ENCODE results near the gene CKAP2L.

The CKAP2L gene, protein sequence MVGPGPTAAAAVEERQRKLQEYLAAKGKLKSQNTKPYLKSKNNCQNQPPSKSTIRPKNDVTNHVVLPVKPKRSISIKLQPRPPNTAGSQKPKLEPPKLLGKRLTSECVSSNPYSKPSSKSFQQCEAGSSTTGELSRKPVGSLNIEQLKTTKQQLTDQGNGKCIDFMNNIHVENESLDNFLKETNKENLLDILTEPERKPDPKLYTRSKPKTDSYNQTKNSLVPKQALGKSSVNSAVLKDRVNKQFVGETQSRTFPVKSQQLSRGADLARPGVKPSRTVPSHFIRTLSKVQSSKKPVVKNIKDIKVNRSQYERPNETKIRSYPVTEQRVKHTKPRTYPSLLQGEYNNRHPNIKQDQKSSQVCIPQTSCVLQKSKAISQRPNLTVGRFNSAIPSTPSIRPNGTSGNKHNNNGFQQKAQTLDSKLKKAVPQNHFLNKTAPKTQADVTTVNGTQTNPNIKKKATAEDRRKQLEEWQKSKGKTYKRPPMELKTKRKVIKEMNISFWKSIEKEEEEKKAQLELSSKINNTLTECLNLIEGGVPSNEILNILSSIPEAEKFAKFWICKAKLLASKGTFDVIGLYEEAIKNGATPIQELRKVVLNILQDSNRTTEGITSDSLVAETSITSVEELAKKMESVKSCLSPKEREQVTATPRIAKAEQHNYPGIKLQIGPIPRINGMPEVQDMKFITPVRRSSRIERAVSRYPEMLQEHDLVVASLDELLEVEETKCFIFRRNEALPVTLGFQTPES

DNA sequence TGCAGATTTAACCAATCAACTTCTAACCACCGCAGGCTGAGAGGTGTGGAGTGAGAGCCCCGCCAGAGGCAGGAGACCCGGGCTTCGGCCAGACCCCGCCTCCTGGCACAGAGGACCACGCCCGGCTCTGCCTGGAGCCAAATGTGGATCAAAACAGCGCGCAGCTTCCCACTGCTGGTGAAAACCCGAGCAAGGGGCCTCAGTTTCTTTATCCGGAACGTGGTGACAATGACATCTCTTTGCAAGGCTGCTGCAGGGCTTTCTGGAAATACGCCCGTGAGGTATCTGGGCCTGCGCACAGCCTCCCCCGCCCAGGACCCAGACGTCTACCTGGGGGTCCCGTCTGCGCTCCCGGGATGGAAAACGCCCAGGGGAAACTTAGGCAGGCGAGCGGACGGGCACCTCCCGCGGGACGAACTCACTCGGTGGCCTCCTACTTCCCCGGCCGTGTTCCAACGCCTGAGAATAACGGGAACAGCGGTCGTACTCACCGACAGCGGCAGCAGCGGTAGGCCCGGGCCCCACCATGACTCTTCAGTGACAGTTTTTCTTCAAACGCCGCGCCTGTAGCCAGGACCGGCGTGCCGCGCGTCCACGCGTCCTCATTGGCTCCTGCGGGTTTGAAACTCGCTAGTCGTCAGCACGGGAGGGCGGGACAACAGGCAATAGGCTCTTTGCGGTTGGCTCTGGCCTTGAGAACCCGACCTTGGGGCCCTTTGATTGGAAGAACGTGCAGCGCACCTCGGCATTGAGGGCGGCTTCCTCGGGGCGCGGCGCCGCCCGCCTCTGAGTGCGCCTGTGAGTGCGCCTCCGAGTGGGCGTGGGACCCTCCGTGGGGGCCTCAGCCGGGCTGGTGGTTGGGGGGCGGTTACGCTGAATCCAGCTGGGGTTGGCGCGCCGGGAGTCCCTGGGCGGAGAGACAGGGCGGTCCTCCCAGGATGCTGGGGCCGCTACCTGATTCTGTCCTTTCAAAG is at the start of gene CKAP2L:
Gene CKAP2L (minus strand): TSS at position 539 of the 974 bp plus-strand sequence. CDS start 11 bp downstream, at position 528.
- DNase-seq (ENCODE audit: low read depth): peak; percentile 94

GRCh38 chr2:112813280-112813966 is 49.0 kb upstream of the CKAP2L start:
- DNase-seq (ENCODE audit: low read depth): no peak

- DNase-seq (ENCODE audit: low read depth): no peak
Observed at GRCh38 chr2:112812318-112813267, 48.2 kb upstream of the CKAP2L start.

DNA sequence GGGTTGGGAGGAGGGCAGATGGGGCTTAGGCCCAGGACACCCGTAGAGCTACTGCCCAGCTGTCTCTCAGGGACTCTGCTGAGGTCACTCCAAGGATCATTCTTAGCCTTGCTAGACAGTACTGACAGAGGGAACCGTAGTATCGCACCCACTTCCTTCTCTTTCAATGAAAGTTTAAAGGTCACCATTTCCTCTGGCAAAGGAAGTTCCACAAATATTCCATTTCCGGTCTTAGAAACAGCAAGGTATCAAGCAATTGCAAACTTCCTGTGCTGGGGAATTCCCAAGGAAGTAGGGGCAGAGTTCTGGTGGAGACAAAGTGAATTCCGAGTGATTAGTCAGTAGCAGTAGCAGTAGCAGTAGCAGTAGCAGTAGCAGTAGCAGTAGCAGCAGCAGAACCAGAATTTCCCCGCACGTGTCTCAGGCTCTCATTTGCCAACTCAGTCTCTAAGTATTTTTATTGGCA is 47.5 kb upstream of the CKAP2L start:
- no peak for DNase-seq (ENCODE audit: low read depth)

- DNase-seq (ENCODE audit: low read depth): no peak
Observed at GRCh38 chr2:112811276-112811831, 46.9 kb upstream of the CKAP2L start.

GRCh38 chr2:112809112-112809511 is 44.7 kb upstream of the CKAP2L start:
- no peak for DNase-seq (ENCODE audit: low read depth)

DNA sequence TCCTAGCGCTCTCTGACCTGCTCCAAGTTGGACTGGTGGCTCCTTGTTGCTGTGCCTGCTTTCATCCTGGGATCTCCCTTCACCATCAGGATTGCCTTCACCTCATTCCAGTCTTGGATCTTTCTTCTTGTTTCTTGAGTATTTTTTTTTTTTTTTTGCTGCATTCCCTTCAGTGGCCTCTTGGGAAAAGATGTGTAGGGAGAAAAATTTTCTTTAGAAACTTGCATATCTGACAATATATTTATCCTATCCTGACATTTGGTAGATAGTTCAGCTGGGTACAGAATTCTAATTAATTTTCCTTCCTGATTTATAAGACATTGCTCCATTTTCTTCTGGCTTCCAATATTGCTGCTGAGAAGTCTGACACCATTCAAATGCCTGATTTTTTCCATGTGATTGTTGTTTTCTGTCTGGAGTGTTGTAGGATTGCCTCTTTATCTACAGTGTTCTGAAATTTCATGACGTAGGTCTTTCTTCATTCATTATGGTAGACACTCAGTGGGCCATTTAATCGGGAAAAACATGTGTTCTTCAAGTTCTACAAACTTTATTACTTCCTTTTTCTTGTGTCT is 42.9 kb upstream of the CKAP2L start:
- no peak for DNase-seq (ENCODE audit: low read depth)

DNA sequence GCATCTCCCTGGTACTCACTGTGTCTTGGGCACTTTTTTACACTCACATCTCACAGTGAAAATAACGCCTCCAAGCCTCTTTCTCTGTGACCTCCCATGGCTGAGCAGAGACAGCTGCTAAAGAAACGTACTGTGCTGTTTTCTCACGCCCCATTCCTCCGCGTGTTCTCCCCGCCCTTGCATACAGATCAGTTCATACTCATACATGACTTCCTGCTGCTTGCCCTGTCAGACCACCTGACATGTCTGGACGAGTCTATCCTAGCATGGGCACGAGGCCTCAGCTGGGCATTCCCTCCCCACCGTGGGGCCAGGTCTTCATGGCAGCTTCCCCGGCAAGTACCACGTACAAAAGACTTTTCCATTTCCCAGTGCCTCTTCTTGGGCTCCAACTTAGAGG is 41.1 kb upstream of the CKAP2L start:
- no peak for DNase-seq (ENCODE audit: low read depth)

DNA sequence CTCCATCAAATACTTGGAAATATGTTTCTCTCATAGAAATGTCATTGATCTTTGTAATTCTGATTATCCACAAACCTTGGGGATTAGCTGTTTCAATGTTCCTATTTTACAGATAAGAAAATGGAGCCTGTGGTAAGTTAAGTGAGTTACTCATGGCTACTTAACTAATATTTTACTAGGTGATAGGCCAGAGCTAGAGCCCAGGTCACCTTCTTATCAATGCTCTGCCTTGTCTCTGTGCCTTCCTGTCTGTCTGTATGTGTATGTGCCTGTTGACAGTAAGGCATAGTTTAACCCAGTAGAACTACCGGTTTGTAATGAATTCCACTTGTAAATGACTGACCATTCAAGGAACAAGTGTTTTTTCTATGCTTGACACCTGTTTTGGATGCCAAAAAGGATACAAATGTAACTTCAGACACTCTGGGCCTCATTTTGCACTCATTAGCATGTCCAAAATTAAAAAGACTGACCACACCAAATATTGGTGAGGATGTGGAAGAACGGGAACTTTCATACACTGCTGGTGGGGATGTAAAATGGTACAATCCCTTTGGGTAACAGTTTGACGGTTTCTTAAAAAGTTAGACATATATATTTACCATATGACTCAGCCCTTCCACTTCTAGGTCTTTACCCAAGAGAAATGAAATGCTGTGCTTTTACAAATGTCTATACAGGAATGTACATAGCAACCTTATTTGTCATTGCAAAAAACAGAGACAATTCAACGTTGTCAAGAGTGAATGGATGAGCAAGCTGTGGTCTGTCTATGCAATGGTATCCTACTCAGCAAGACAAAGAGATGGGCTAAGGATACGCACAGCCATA is 39.5 kb upstream of the CKAP2L start:
- DNase-seq (ENCODE audit: low read depth): no peak

GRCh38 chr2:112800881-112801583 is 36.6 kb upstream of the CKAP2L start:
- no peak for DNase-seq (ENCODE audit: low read depth)

DNA sequence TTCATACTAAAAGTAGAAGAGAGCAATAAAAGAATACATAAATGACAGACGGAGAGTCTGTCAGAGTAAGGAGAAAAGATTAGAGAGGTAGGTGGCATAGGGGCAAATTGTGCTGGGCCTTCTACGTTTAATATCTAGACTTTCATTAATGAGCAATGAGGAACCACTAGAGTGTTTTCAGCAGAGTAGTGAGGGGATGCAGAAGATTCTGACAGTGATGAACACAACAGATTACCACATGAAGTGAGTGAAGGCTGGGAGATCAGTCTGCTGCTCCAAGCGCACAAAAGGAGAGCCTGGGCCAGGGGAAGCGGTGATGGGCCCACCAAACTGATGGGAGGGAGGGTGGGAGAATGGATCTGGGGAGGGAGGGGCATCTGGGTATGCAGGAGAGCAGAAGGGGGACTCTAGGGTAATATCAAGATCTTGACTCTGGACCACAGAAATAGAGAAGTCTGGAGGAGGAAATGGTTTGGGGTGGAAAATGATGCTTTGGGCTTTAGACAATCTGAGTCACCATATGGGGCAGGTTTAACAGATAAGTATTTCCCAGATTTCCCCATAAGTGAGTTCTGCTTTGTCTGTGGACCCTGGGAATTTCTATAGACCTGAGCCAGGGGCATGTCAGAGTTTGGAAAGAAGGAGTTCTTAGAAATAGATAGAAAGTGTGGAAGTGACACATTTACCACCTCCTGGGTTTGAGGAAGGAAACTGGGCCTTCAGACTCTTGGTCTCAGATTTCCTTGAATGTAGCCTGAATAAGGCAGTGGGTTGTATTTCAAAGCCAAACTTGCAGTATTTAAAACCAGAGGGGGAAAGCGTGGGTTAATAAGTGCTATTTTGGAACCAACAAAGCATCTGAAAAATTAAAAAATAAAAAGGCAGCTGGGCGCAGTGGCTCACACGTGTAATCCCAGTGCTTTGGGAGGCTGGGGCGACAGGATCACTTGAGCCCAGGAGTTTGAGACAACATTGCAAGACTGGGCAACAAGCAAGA is 34.9 kb upstream of the CKAP2L start:
- DNase-seq (ENCODE audit: low read depth): no peak

DNA sequence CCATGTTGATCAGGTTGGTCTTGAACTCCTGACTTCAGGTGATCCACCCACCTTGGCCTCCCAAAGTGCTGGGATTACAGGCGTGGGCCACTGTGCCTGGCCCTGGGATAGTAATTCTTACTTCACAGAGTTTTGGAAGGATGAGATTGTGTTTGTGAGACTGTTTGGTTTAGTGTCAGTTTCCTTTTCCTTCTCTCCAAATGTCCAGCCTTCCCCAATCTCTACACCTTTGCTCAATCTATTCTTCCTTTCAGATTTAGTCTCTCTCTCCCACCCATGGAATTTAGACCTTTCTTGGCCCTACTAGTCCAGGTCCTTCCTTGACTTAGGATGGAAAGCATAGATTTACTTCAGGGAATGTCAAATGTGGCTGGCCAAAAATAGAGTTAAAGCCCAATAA is 32.1 kb upstream of the CKAP2L start:
- no peak for DNase-seq (ENCODE audit: low read depth)

DNA sequence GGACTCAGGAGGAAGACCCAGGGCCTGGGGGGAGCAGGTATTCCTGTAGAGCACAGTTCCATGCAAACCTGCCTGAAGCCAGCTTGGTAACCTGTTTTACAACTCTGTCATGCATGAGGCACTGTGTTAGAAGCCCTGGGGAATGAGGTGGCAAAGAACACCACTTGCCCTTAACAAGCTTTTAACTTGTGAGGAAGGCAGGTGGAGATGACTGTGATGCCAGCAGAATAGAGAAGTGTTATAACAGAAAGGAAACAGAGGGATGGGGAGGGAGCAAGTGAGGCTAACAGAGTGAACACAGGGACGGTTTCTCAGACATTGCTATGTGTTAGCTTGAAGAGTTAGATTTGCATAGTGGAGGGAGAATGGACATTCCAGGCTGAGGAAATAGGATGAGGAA is 31.4 kb upstream of the CKAP2L start:
- no peak for DNase-seq (ENCODE audit: low read depth)

DNA sequence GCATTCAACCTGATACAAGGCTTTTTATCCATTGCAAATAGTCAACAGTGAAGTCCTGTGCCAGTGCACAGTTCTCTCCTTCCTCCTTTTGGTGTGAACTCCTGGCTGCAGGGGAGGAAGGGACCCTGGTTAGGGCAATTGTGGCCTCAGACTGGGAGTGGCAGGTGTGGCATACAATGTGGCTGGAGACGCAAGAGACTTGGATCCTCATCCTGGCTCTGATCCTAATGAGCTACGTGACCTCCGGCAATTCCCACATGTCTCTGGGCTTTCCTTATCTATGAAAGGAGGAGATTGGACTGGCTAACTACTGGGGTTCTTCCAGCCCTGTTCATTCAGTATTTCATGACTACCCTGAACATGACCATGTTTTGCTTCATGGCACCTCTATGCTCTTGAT is 30.4 kb upstream of the CKAP2L start:
- DNase-seq (ENCODE audit: low read depth): no peak

DNA sequence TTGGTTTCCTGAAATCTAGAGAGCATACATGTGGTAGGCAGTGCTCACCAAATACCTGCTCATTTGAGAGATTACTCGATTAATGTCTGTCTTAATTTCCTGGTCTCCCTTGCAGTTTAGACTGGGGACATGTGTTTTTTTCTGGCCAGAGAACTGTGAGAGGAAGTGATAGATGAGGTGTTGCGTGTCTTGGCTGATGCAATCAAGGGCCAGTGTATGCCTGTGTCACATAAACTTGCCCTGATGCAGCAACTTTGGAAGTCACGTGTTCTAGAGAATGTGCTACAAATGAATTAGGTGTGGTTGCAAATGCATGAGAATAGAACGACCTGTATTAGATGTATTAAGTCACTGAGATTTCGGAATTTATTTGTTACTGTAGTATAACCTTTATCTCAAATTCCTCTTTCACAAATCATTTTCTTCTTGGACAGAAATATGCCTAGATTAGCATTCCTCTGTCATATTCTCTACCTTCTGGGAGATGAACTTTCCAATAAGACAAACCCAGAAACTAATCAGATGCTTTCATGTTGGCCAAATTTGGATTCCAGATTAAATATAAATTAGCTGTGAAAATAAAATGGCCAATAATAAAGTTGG is 29.8 kb upstream of the CKAP2L start:
- no peak for DNase-seq (ENCODE audit: low read depth)

DNA sequence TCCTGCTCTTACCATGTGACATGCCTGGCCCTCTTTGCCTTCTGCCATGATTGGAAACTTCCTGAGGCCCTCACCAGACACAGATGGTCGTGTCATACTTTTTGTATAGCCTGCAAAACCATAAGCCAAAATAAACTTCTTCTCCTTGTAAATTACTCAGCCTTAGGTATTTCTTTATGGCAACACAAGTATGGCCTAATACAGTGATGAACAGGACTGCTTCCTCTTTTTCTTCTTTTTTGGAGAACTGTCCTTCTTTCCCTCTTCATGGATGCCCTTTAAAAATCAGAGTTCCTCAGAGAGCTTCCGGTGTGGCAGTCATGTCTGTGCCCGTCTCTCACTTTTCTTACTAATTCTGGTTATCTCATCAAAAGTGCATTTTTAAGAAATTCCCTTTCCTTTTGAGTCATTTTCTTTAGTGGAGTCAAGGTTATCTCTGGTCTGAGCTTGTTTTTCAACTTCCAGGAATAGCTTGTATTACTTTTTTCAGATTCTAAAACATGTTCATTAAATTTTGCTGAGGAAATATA is 29.1 kb upstream of the CKAP2L start:
- DNase-seq (ENCODE audit: low read depth): no peak
